Measurements from ENCODE around the gene NDUFAF8. TPM values are rescaled to one million over a fixed set of nuclear protein-coding genes. Genes with fewer than 3 reads are reported as not detected.

NDUFAF8 gene
- total RNA-seq, 4 donors from 2014 or later = 22.3 to 35.4 (median 29.9) TPM; not detected in 1

GRCh38 chr17:81251709-81252301 is 12.7 kb downstream of the NDUFAF8 start:
- H3K27me3 ChIP-seq = no peaks in the 10 kb centered on the region
- TF ChIP-seq EP300 (IDR thresholded peaks at IDR 0.05; ENCODE audit: low read depth) (no peak), POLR2A (IDR thresholded peaks at IDR 0.05) (no peak), CTCF (IDR thresholded peaks at IDR 0.05) (no peak), POLR2AphosphoS5 (IDR thresholded peaks at IDR 0.05) (no peak)
- peak overlapping the region; percentile 22 to 81 (median 40) for H3K27ac ChIP-seq
- H3K36me3 ChIP-seq = no peaks in the 10 kb centered on the region
- intact Hi-C loops (cut with DNase I; ENCODE audit: low total_unique reads) = loop anchor here (5.0 to 10.0 kb wide), 3 partner anchors 230 to 350 kb away; no protein-coding TSS in a partner anchor
- WGBS, 2 donors (ENCODE audit: low coverage in 1 of 2) = 63% methylated on average over 28 of the region's 29 CpGs; no CpG with 5 or more reads in 1 of the 2 donors
- no peaks in the 10 kb centered on the region for H3K9me3 ChIP-seq
- no peak overlapping the region for H3K4me3 ChIP-seq
- H3K4me1 ChIP-seq = peaks cover 15 to 55% (median 45%) of the 10 kb centered on the region in 4 donors
- in situ Hi-C loops (cut with MboI; ENCODE audit: low pct_ligation_motif_present in 1 of 4, low pct_unique_long_range_greater_than_20kb in 1 of 4, low sequenced_read_pairs in 3 of 4) = loop anchor here (10.0 to 25.0 kb wide), 3 partner anchors 223 to 360 kb away; no protein-coding TSS in a partner anchor
- peak; percentile 30 for DNase-seq

- intact Hi-C loops (cut with DNase I; ENCODE audit: low total_unique reads) = loop anchor here (5.0 to 10.0 kb wide), 3 partner anchors 230 to 350 kb away; no protein-coding TSS in a partner anchor
- peak overlapping the region in 3 of 4 donors; percentile 22 to 81 (median 48) for H3K27ac ChIP-seq
- WGBS, 2 donors (ENCODE audit: low coverage in 1 of 2) = 87 to 100% methylated on average over 1 to 15 of the region's 15 CpGs
- DNase-seq = no peak
- no peak for TF ChIP-seq POLR2AphosphoS5 (IDR thresholded peaks at IDR 0.05)
- TF ChIP-seq POLR2A (IDR thresholded peaks at IDR 0.05) = no peak
- H3K27me3 ChIP-seq = no peaks in the 10 kb centered on the region
- H3K9me3 ChIP-seq = no peaks in the 10 kb centered on the region
- H3K4me3 ChIP-seq = no peak overlapping the region
- H3K4me1 ChIP-seq = peaks cover 15 to 56% (median 45%) of the 10 kb centered on the region in 4 donors
- in situ Hi-C loops (cut with MboI; ENCODE audit: low pct_ligation_motif_present in 1 of 4, low pct_unique_long_range_greater_than_20kb in 1 of 4, low sequenced_read_pairs in 3 of 4) = loop anchor here (10.0 to 25.0 kb wide), 3 partner anchors 222 to 360 kb away; no protein-coding TSS in a partner anchor
- no peaks in the 10 kb centered on the region for H3K36me3 ChIP-seq
Measured at GRCh38 chr17:81252326-81252986, 13.3 kb downstream of the NDUFAF8 start.

- Histone ChIP-seq H3K36me3 (no peaks in the 10 kb centered on the region), H3K27ac (no peak overlapping the region), H3K9me3 (no peaks in the 10 kb centered on the region), H3K4me3 (no peak overlapping the region), H3K4me1 (peaks cover 15 to 56% (median 45%) of the 10 kb centered on the region in 4 donors), H3K27me3 (no peaks in the 10 kb centered on the region)
- TF ChIP-seq POLR2A (IDR thresholded peaks at IDR 0.05) (no peak), POLR2AphosphoS5 (IDR thresholded peaks at IDR 0.05) (no peak), EP300 (IDR thresholded peaks at IDR 0.05; ENCODE audit: low read depth) (no peak), CTCF (IDR thresholded peaks at IDR 0.05) (no peak)
- in situ Hi-C loops (cut with MboI; ENCODE audit: low pct_ligation_motif_present in 1 of 4, low pct_unique_long_range_greater_than_20kb in 1 of 4, low sequenced_read_pairs in 3 of 4) (loop anchor here (10.0 to 25.0 kb wide), 3 partner anchors 222 to 359 kb away; no protein-coding TSS in a partner anchor), intact Hi-C loops (cut with DNase I; ENCODE audit: low total_unique reads) (loop anchor here (5.0 to 10.0 kb wide), 3 partner anchors 229 to 349 kb away; no protein-coding TSS in a partner anchor)
- DNase-seq = no peak
- 60 to 91% methylated on average over 6 to 14 of the region's 15 CpGs for WGBS, 2 donors (ENCODE audit: low coverage in 1 of 2)
Measured at GRCh38 chr17:81252987-81253329, 13.8 kb downstream of the NDUFAF8 start.

- Histone ChIP-seq H3K27me3 (no peaks in the 10 kb centered on the region), H3K4me3 (no peak overlapping the region), H3K27ac (no peak overlapping the region), H3K4me1 (peaks cover 15 to 56% (median 45%) of the 10 kb centered on the region in 4 donors), H3K9me3 (no peaks in the 10 kb centered on the region), H3K36me3 (no peaks in the 10 kb centered on the region)
- in situ Hi-C loops (cut with MboI; ENCODE audit: low pct_ligation_motif_present in 1 of 4, low pct_unique_long_range_greater_than_20kb in 1 of 4, low sequenced_read_pairs in 3 of 4) (loop anchor here (10.0 to 25.0 kb wide), 3 partner anchors 221 to 359 kb away; no protein-coding TSS in a partner anchor), intact Hi-C loops (cut with DNase I; ENCODE audit: low total_unique reads) (loop anchor here (5.0 to 10.0 kb wide), 3 partner anchors 229 to 349 kb away; no protein-coding TSS in a partner anchor)
- DNase-seq = peak; percentile 40
- TF ChIP-seq POLR2A (IDR thresholded peaks at IDR 0.05) (no peak), EP300 (IDR thresholded peaks at IDR 0.05; ENCODE audit: low read depth) (no peak), POLR2AphosphoS5 (IDR thresholded peaks at IDR 0.05) (no peak), CTCF (IDR thresholded peaks at IDR 0.05) (peak; percentile 78 to 97 (median 82))
- 62 to 74% methylated on average over 14 to 19 of the region's 19 CpGs for WGBS, 2 donors (ENCODE audit: low coverage in 1 of 2)
Measured at GRCh38 chr17:81253358-81254131, 14.4 kb downstream of the NDUFAF8 start.

Measured in transverse colon (tissue), 4 donors.